HAP-1 (cell line): ENCODE results near the gene NHLRC1.
"Not testable (repeated sequence)": the region's sequence is repeated elsewhere in the genome, so short reads cannot be mapped to it uniquely, and the experiment has no call there.

Source experiments
- DNase-seq, 2 experiments: peaks; one replicate each; pipeline ENCODE4 v3.0.0-alpha.2; 2016 to 2020; ENCODE audit warnings: low spot score in 2 of 2
- H3K27me3 ChIP-seq: fragments of 250-450 bp; sonication (Bioruptor Pico); 2 replicates; pipeline ENCODE4 v1.5.1; 2020; ENCODE audit warnings: low read depth, mild to moderate bottlenecking, moderate library complexity
- H3K36me3 ChIP-seq: fragments of 250-450 bp; sonication (Bioruptor Pico); replicated peaks from 2 replicates; pipeline ENCODE4 v1.5.1; 2020; ENCODE audit warnings: mild to moderate bottlenecking
- H3K4me1 ChIP-seq: fragments of 250-450 bp; sonication (Bioruptor Pico); 2 replicates; pipeline ENCODE4 v1.5.1; 2020; ENCODE audit warnings: mild to moderate bottlenecking
- H3K4me3 ChIP-seq: fragments of 250-450 bp; sonication (Bioruptor Pico); 2 replicates; pipeline ENCODE4 v1.5.1; 2020; ENCODE audit warnings: mild to moderate bottlenecking, moderate library complexity
- H3K9me3 ChIP-seq: fragments of 250-450 bp; sonication (Bioruptor Pico); 2 replicates; pipeline ENCODE4 v1.5.1; 2020; ENCODE audit warnings: mild to moderate bottlenecking, moderate library complexity
- in situ Hi-C: fragments of 300-500 bp; cut with MboI; formaldehyde crosslinking; loops from 3 replicates; pipeline ENCODE4 v1.14.3; 2020; ENCODE audit warnings: low sequenced_read_pairs, inconsistent platforms, mixed read lengths

Gene NHLRC1

DNA sequence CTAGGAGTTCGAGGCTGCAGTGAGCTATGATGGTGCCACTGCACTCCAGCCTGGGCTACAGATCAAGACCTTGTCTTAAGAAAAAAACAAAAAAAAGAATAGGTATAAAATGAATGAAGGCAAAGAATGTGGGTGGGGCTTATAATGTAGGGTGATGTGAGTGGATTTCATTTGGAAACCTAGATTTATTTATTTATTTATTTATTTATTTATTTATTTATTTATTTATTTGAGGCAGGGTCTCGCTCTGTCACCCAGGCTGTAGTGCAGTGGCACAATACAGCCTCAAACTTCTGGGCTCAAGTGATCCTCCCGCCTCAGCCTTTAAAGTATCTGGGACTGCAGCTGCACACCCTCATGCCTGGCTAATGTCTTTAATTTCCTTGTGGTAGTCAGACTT is 28.9 kb upstream of the NHLRC1 start:
- H3K4me1 ChIP-seq, H3K9me3 ChIP-seq, H3K27me3 ChIP-seq, H3K4me3 ChIP-seq, H3K36me3 ChIP-seq, in situ Hi-C loops, DNase-seq: not testable (repeated sequence)

DNA sequence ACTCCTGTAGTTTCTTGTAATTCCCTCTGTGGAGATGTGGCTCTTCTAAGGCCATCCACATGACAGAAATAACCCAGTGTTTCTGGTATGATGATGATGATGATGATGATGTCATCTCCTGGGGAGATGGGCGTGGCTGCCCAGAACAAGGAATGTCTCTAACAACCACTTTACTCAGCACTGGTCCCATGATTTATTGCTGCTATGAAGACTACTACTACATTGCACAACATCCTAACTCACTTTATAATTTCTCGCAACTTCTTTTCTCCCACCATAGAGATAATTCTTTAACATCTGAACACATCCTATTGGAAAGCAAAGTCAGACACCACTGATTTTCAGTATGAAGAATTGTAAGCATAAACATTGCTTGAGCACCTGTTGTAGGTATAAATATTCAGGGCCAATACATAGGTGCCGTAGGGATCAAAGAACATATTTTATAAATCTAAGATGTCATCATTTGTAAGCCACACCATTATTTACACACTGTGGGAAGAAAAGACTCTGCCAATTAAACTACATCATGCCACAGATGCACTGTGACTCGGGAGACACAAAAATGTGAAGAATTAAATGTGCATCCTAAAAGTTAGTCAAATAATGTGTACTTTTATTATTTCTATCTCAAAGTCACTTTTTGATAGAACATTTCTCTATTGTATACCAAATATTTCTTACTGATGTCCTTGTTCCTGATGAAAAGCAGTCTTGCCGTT is 26.0 kb upstream of the NHLRC1 start:
- Histone ChIP-seq H3K36me3 (no peaks in the 10 kb centered on the region), H3K4me1 (peaks cover 3% of the 10 kb centered on the region; the same call in 1 of the 2 replicates), H3K9me3 (no peaks in the 10 kb centered on the region), H3K4me3 (no peak overlapping the region), H3K27me3 (no peaks in the 10 kb centered on the region)
- no peak for DNase-seq
- in situ Hi-C loops = no loop called here

DNA sequence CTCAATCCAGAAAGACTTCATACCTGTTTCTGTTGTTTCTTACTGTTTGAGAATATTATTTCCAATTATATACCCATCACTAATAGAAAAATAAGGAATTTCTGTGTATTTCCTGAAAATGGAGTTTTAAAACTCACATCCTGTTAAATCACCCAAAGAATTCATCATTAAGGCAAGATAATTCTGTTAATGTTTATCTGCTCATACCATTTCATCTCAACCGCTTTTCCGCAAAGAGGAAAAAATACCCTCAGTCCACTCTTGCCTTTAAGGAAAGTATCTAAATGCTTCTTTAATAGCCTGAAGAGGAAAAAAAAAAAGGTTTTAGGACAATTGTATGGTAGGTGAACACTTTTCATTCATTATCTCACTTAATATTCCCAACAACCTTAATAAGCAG is 25.1 kb upstream of the NHLRC1 start:
- Histone ChIP-seq H3K36me3 (no peaks in the 10 kb centered on the region), H3K9me3 (no peaks in the 10 kb centered on the region), H3K27me3 (no peaks in the 10 kb centered on the region), H3K4me3 (no peak overlapping the region), H3K4me1 (peaks cover under 1% of the 10 kb centered on the region; the same call in 1 of the 2 replicates)
- DNase-seq = no peak
- in situ Hi-C loops = no loop called here

DNA sequence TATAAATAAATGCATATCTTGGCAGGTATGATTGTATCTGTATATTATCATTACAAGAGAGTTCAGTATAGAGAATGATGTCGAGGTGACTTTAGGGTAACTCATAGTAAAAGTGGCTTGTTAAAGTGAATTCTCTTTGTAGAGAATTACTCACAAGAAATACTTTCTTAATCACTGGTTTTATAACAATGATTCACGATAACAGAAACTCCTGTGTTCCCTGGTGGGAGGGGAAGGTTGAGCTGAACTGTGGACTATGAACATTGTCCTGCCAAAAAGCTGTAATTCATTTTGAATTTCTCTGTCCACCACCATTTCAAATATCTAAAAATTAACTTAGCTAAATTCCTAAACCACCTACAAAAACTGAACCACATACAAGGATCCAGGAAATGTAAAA is 24.7 kb upstream of the NHLRC1 start:
- DNase-seq = no peak
- in situ Hi-C loops = no loop called here
- Histone ChIP-seq H3K4me3 (no peak overlapping the region), H3K4me1 (no peaks in the 10 kb centered on the region), H3K9me3 (no peaks in the 10 kb centered on the region), H3K27me3 (no peaks in the 10 kb centered on the region), H3K36me3 (no peaks in the 10 kb centered on the region)

DNA sequence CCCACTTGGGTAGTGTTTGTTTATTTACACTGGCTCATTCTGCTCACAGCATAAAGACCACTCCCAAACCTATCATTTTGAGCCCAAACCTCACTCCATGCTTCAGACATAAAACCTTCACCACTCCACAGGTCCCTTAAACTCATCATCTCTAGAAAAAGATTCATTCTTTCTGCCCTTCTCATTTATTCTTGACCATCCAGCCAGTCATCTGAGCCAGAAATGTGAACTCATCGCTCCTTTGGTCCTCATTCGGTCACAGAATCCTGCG is 20.0 kb upstream of the NHLRC1 start:
- DNase-seq = no peak
- Histone ChIP-seq H3K27me3 (no peaks in the 10 kb centered on the region), H3K9me3 (no peaks in the 10 kb centered on the region), H3K4me1 (peaks cover 5% of the 10 kb centered on the region; the same call in 1 of the 2 replicates), H3K36me3 (peaks cover 4% of the 10 kb centered on the region), H3K4me3 (no peak overlapping the region)
- in situ Hi-C loops = no loop called here

DNA sequence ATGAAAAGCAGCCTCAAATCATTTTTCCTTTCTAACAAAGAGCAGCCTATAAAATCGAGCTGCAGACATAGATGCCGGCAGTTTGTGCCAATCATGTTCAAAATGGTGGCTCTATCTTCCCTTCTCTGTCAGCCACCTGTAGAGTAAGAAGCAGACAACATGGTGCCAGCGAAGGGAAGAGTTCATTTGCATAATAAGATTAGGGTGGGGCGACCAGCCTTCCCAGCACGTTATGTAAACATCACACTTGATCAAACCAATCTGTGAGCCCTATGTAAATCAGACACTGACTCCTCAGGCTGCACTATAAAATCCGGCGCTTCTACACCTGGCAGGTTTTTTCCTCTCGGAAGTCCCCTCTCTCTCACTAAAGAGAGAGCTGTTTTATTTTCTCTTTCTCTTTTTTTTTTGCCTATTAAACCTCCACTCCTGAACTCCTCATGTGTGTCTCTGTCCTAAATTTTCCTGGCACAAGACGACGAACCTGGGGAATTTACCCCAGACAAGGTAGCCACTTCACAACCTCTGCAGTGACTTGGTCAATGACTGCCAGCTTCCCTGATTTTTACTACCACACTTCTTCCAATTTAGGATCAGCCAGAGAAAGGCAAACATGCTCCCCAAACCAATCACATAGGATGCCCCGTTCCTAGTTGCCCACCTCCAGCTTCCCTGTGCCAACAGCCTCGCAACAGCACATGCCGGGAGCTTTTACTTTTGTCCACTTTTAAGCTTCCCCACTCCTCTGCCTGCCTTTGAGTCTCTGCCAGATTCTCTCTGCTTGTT is 19.5 kb upstream of the NHLRC1 start:
- Histone ChIP-seq H3K9me3 (no peaks in the 10 kb centered on the region), H3K4me1 (peaks cover 5% of the 10 kb centered on the region; the same call in 1 of the 2 replicates), H3K27me3 (no peaks in the 10 kb centered on the region), H3K4me3 (no peak overlapping the region), H3K36me3 (peaks cover 5% of the 10 kb centered on the region)
- in situ Hi-C loops = no loop called here
- peak; percentile 51 to 59 for DNase-seq

DNA sequence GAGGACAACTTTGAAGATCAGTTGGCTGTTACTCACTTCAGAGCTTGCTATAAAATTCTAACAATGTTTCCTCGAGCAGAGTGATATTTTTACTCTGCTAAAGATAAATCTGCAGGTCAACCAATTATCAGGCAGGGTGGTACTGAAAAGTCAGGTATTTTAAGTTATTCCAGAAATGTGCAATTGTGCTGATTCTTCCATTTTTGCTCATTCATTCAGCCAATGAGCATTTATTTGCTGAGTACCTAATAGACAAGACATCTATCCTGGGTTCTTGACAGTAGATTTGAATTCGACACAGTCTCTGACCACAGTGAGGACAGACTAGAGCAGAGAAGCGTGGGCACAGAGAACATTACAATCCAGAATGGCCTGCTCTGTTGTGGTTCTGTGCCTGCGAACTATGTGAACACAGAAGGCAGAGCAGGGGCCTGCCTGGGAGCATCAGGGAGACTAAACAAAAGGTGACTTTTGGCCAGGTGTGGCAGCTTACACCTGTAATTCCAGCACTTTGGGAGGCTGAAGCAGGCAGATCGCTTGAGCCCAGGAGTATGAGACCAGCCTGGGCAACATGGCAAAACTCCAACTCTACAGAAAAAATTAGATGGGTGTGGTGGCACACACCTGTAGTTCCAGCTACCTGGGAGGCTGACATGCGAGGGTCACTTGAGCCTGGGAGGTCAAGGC is 17.6 kb upstream of the NHLRC1 start:
- H3K36me3 ChIP-seq = peaks cover 5% of the 10 kb centered on the region
- peaks cover 5% of the 10 kb centered on the region; the same call in 1 of the 2 replicates for H3K4me1 ChIP-seq
- in situ Hi-C loops = no loop called here

DNA sequence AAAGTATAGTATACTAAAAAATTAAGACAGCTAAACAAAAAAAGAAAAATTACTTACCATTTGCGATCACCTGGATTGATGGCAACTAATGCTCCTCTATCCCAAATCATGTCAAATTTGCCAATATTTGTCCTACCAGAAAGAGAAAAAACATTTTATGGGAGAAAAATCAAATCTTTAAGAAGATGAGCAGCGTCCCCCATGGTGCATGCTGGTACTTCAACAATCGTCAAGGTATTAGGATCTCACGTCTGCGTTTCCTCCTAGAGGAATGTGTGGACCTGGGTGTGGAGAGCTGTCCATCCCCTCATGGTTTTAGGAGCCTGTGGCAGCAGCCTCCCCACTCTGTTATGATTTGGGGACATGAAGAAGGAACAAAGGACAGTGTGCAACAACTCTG is 16.4 kb upstream of the NHLRC1 start:
- H3K36me3 ChIP-seq = peaks cover 5% of the 10 kb centered on the region
- no peaks in the 10 kb centered on the region for H3K27me3 ChIP-seq
- H3K4me3 ChIP-seq = no peak overlapping the region
- DNase-seq = no peak
- in situ Hi-C loops = no loop called here
- H3K4me1 ChIP-seq = peaks cover 5% of the 10 kb centered on the region; the same call in 1 of the 2 replicates
- H3K9me3 ChIP-seq = no peaks in the 10 kb centered on the region

More for the DNA sequence above, 17.6 kb upstream of the NHLRC1 start:
- Histone ChIP-seq H3K27me3 (no peaks in the 10 kb centered on the region), H3K4me3 (no peak overlapping the region), H3K9me3 (no peaks in the 10 kb centered on the region)
- no peak for DNase-seq

DNA sequence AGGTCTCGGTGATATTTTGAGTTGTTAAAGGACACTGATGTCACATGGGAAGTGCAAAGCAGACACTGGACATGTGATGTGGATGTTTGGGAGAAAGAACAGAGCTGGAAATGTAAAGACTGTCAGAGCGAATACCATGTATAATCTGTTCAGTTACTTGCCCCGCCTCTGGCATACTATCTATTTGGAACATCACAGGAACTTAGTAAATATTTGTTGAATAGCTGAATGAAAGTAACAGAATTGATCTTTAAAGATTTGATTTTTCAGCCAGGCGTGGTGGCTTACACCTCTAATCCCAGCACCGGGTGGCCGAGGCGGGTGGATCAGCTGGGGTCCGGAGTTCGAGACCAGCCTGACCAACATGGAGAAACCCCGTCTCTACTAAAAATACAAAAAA is 13.8 kb upstream of the NHLRC1 start:
- H3K4me1 ChIP-seq = no peaks in the 10 kb centered on the region
- no peaks in the 10 kb centered on the region for H3K27me3 ChIP-seq
- no peaks in the 10 kb centered on the region for H3K9me3 ChIP-seq
- in situ Hi-C loops = no loop called here
- H3K4me3 ChIP-seq = no peak overlapping the region
- no peak for DNase-seq
- H3K36me3 ChIP-seq = peaks cover 5% of the 10 kb centered on the region

DNA sequence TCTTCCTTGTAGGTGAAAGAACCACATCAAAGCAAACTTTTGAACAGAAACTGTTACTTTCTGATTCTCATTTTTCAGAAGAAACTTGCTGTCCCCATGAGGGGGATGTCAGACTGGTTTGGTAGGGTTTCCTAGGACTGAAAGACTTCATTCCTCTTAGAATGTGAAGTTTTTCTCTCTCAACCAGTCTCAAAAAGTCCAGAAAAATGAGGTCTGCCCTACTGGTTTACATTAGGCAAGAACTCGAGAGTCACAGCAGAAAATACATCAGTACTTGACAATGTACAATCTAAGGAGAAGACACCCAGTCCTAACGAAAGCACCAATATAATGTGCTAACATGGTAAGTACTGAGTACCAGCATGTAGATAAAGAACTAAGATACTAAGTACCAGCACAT is 12.7 kb upstream of the NHLRC1 start:
- Histone ChIP-seq H3K36me3 (peaks cover 5% of the 10 kb centered on the region), H3K4me3 (no peak overlapping the region), H3K4me1 (no peaks in the 10 kb centered on the region), H3K9me3 (no peaks in the 10 kb centered on the region), H3K27me3 (no peaks in the 10 kb centered on the region)
- in situ Hi-C loops = no loop called here
- no peak for DNase-seq

DNA sequence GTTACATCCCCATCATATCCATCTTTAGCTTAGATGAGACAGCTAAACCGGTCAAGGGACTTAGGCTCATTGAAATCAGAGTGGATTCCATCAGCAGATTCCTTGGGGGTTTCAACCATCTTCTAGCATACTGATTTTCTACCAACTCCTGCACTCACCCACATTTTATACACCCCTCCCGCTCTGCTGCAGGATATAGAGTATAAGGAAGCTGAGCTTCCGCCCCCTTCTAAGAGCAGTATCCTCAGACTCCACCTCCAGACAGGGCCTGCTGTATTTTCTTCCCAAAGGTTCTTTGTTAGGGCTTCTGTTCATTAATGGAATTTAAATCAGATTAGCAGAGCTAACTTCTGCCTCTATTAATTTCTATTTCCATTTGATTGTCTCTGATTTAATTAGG is 9.9 kb upstream of the NHLRC1 start:
- no peaks in the 10 kb centered on the region for H3K27me3 ChIP-seq
- in situ Hi-C loops = no loop called here
- no peaks in the 10 kb centered on the region for H3K4me1 ChIP-seq
- H3K9me3 ChIP-seq = no peaks in the 10 kb centered on the region
- no peaks in the 10 kb centered on the region; the same call in 1 of the 2 replicates for H3K36me3 ChIP-seq
- no peak for DNase-seq
- no peak overlapping the region for H3K4me3 ChIP-seq

DNA sequence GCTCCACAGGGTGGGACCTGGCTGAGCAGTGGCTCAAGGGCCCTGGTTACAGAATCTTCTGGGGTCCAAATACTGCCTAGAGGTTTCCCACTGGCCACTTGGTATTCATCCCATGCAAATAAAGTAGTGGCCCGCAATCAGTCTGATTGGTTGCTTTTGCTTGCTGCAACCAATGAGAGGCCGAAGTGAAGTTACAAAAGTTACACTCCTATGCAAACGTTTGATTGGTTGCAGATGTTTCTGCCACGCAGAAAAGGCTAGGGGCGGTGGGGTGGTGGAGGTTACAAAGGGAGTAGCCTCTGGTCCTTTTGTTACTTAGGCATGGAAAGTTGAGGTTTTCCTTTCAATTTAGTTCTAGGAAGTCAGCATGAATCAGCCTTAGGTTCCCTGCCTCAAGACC is 3.6 kb upstream of the NHLRC1 start:
- Histone ChIP-seq H3K27me3 (no peaks in the 10 kb centered on the region), H3K9me3 (no peaks in the 10 kb centered on the region), H3K4me1 (no peaks in the 10 kb centered on the region), H3K4me3 (no peak overlapping the region), H3K36me3 (no peaks in the 10 kb centered on the region)
- in situ Hi-C loops = no loop called here
- no peak for DNase-seq

DNA sequence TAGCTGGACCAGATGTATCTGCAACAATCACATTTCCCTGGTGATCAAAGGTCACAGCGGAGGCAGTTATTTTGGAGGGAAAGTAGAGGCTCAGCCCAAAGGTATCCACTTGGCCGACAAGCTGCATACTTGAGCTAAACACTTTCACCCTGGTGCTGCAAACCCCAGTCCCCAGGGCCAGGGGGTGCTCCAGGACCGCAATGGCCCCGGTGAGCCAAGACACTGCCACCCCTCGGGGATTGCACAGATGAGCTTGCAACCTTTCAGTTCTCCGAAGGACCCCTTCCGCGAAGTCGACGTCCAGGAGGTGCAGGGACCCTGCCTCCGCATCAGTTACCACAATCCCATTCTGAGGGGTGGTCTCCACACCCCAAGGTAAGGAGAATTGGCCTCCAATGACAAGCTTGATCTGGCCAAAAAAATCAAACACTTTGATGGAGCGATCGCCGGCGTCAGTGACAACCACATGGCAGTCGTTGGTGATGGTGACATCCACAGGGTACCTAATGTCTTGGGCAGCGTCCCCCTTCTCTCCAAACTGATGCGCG is 823 bp downstream of the NHLRC1 start:
- H3K36me3 ChIP-seq = no peaks in the 10 kb centered on the region
- H3K4me3 ChIP-seq = no peak overlapping the region
- DNase-seq = peak in 1 of 2 experiments; percentile 18
- in situ Hi-C loops = no loop called here
- no peaks in the 10 kb centered on the region for H3K9me3 ChIP-seq
- no peaks in the 10 kb centered on the region for H3K4me1 ChIP-seq
- H3K27me3 ChIP-seq = no peaks in the 10 kb centered on the region

DNA sequence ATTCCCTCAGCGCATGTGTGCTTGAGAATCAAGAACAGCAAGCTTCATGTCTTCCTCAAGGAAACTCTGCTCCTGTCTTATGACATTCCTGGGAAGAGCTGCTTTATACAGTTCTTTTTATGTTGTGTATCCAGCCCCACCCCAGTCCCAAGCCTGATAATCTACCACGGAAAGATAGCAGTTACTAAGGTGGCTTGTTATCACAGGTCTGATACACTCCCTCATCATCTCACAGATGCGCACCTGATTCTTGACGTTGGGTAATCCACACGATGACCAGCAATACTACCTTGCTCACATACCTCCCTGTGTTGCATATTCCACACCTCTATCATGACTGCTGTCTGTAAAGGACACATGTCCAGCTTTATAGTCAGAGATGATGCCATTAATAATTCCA is 3.2 kb downstream of the NHLRC1 start:
- H3K9me3 ChIP-seq = no peaks in the 10 kb centered on the region
- in situ Hi-C loops = no loop called here
- H3K27me3 ChIP-seq = no peaks in the 10 kb centered on the region
- no peak overlapping the region for H3K4me3 ChIP-seq
- DNase-seq = no peak
- no peaks in the 10 kb centered on the region for H3K36me3 ChIP-seq
- no peaks in the 10 kb centered on the region for H3K4me1 ChIP-seq
